HepG2 (cell line): ENCODE measurements around the gene FAM171A2. TPM values are rescaled to one million over a fixed set of nuclear protein-coding genes. Genes with fewer than 3 reads are reported as not detected.

Experiments
- AKNA ChIP-seq: sonication (generic); formaldehyde crosslinking; IDR thresholded peaks from 2 replicates; pipeline ENCODE4 v1.4.0; 2020; ENCODE audit warnings: missing genetic modification reagents, borderline replicate concordance
- CHD4 ChIP-seq: fragments of 200-600 bp; sonication (generic); IDR thresholded peaks from 2 replicates; pipeline ENCODE4 v1.7.0; 2017; ENCODE audit warnings: mild to moderate bottlenecking, low read length, borderline replicate concordance
- NR2F2 ChIP-seq: IDR thresholded peaks from 2 replicates; pipeline ENCODE4 v1.6.1; 2012; ENCODE audit warnings: low read depth, inconsistent platforms, borderline replicate concordance
- SIN3A ChIP-seq: IDR thresholded peaks from 2 replicates; pipeline ENCODE4 v1.6.1; 2011; ENCODE audit warnings: low read depth, mild to moderate bottlenecking, control low read depth, low read length, borderline replicate concordance
- TEAD2 ChIP-seq: sonication (generic); formaldehyde crosslinking; IDR thresholded peaks from 2 replicates; pipeline ENCODE4 v1.9.0; 2021; ENCODE audit warnings: missing genetic modification reagents
- ZBTB20 ChIP-seq: sonication (generic); formaldehyde crosslinking; IDR thresholded peaks from 2 replicates; pipeline ENCODE4 v1.8.1; 2023; ENCODE audit warnings: missing genetic modification reagents, low read depth, mild to moderate bottlenecking, borderline replicate concordance
- ZBTB38 ChIP-seq: sonication (generic); formaldehyde crosslinking; IDR thresholded peaks from 2 replicates; pipeline ENCODE4 v1.5.1; 2020; ENCODE audit warnings: mild to moderate bottlenecking, missing genetic modification reagents
- ZNF260 ChIP-seq: sonication (generic); formaldehyde crosslinking; IDR thresholded peaks from 2 replicates; pipeline ENCODE4 v1.4.0; 2020; ENCODE audit warnings: missing genetic modification reagents, low read depth, mild to moderate bottlenecking, borderline replicate concordance
- ZNF460 ChIP-seq: sonication (generic); formaldehyde crosslinking; IDR thresholded peaks from 2 replicates; pipeline ENCODE4 v1.5.1; 2020; ENCODE audit warnings: missing genetic modification reagents, mild to moderate bottlenecking, borderline replicate concordance
- ZXDC ChIP-seq: sonication (generic); formaldehyde crosslinking; IDR thresholded peaks from 2 replicates; pipeline ENCODE4 v1.5.0; 2020; ENCODE audit warnings: mild to moderate bottlenecking, missing genetic modification reagents
- polyA plus RNA-seq, 8 experiments: library from polyadenylated mRNA; depleted of rRNA in 3 of 8; stranded (reverse) in 7 of 8; unstranded in 1 of 8; fragments of >200 nt; fragmentation: Illumina TruSeq in 4 of 8; extraction: Trizol in 4 of 8; gene quantifications; 2 replicates each; pipeline versions ENCODE4 v1.2.1 to v1.2.3, GENCODE V29; 2011 to 2016; ENCODE audit warnings: low read depth in 4 of 8, missing spikeins in 1 of 8, mixed read lengths in 1 of 8; ENCODE audit not compliant: insufficient read depth in 1 of 8
- total RNA-seq, 5 experiments: library from RNA; depleted of rRNA; stranded (reverse); fragments of >200 nt; fragmentation: Illumina TruSeq; extraction: Trizol; gene quantifications; 2 replicates each; pipeline ENCODE4 v1.2.3, GENCODE V29; 2016; ENCODE audit warnings: low read depth in 1 of 5
- TF ChIP-seq, protein P1 (sequence below): sonication (generic); formaldehyde crosslinking; conservative IDR thresholded peaks from 2 replicates; pipeline ENCODE4 v1.4.0; 2020; ENCODE audit warnings: missing genetic modification reagents
- TF ChIP-seq, protein P2 (sequence below): sonication (generic); formaldehyde crosslinking; IDR thresholded peaks from 2 replicates; pipeline ENCODE4 v1.5.0; 2020; ENCODE audit warnings: mild to moderate bottlenecking, missing genetic modification reagents, borderline replicate concordance

The FAM171A2 gene
- total and polyA plus RNA-seq, 2 of the 13 experiments (the other 11 are each of a cell fraction or from before 2014, with no cell fraction given) = 1.8 to 3.6 TPM

- no peak for TF ChIP-seq SIN3A
- TF ChIP-seq TEAD2 (CRISPR knock-in tag) = no peak
- TF ChIP-seq ZXDC (CRISPR knock-in tag) = no peak
- TF ChIP-seq, protein P1, sequence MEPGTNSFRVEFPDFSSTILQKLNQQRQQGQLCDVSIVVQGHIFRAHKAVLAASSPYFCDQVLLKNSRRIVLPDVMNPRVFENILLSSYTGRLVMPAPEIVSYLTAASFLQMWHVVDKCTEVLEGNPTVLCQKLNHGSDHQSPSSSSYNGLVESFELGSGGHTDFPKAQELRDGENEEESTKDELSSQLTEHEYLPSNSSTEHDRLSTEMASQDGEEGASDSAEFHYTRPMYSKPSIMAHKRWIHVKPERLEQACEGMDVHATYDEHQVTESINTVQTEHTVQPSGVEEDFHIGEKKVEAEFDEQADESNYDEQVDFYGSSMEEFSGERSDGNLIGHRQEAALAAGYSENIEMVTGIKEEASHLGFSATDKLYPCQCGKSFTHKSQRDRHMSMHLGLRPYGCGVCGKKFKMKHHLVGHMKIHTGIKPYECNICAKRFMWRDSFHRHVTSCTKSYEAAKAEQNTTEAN (CRISPR knock-in tag) = no peak
- TF ChIP-seq, protein P2, sequence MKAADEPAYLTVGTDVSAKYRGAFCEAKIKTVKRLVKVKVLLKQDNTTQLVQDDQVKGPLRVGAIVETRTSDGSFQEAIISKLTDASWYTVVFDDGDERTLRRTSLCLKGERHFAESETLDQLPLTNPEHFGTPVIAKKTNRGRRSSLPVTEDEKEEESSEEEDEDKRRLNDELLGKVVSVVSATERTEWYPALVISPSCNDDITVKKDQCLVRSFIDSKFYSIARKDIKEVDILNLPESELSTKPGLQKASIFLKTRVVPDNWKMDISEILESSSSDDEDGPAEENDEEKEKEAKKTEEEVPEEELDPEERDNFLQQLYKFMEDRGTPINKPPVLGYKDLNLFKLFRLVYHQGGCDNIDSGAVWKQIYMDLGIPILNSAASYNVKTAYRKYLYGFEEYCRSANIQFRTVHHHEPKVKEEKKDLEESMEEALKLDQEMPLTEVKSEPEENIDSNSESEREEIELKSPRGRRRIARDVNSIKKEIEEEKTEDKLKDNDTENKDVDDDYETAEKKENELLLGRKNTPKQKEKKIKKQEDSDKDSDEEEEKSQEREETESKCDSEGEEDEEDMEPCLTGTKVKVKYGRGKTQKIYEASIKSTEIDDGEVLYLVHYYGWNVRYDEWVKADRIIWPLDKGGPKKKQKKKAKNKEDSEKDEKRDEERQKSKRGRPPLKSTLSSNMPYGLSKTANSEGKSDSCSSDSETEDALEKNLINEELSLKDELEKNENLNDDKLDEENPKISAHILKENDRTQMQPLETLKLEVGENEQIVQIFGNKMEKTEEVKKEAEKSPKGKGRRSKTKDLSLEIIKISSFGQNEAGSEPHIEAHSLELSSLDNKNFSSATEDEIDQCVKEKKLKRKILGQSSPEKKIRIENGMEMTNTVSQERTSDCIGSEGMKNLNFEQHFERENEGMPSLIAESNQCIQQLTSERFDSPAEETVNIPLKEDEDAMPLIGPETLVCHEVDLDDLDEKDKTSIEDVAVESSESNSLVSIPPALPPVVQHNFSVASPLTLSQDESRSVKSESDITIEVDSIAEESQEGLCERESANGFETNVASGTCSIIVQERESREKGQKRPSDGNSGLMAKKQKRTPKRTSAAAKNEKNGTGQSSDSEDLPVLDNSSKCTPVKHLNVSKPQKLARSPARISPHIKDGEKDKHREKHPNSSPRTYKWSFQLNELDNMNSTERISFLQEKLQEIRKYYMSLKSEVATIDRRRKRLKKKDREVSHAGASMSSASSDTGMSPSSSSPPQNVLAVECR (CRISPR knock-in tag) = 0 out of 2 replicates have a peak, but pooled peaks have one; percentile 24
- TF ChIP-seq ZNF460 (CRISPR knock-in tag) = no peak
- no peak for TF ChIP-seq AKNA (CRISPR knock-in tag)
- no peak for TF ChIP-seq ZBTB20 (CRISPR knock-in tag)
- TF ChIP-seq CHD4 = no peak
- TF ChIP-seq ZNF260 = no peak
- peak; percentile 42; the same call in 1 of the 2 replicates for TF ChIP-seq ZBTB38 (CRISPR knock-in tag)
- TF ChIP-seq NR2F2 = no peak
These were observed 48.6 kb downstream of the FAM171A2 start (continued) for GRCh38 chr17:44314869-44315661.
